Stimulated activated naive CD8-positive, alpha-beta T cell treated with anti-CD3 and anti-CD28 coated beads, Interleukin-15, amount 100 ng/mL, for 72 hours (primary cell): ENCODE results near the gene SUMO2.
"Not testable (repeated sequence)": the region's sequence is repeated elsewhere in the genome, so short reads cannot be mapped to it uniquely, and the experiment has no call there.

ENCODE experiments used
- ATAC-seq: fragments of 150-1000 bp; cut with Tn5 transposase; 2 replicates; pipeline ENCODE4 v1.10.0; 2021; ENCODE audit warnings: mild to moderate bottlenecking, moderate library complexity
- DNase-seq, 2 donors: peaks; one replicate each; pipeline ENCODE4 v3.0.0; 2021 to 2022
- H3K27ac Mint-ChIP-seq, 2 donors: one replicate each; pipeline ENCODE4 v1.8.0; 2022; ENCODE audit warnings: mild to moderate bottlenecking in 2 of 2, mixed read lengths in 2 of 2, moderate library complexity in 2 of 2
- H3K27me3 Mint-ChIP-seq: one replicate; pipeline ENCODE4 v1.8.0; 2022; ENCODE audit warnings: mixed read lengths
- H3K4me1 Mint-ChIP-seq: one replicate; pipeline ENCODE4 v1.8.0; 2022; ENCODE audit warnings: mild to moderate bottlenecking, mixed read lengths
- H3K4me3 Mint-ChIP-seq, 2 donors: one replicate each; pipeline ENCODE4 v1.8.0; 2022; ENCODE audit warnings: mild to moderate bottlenecking in 2 of 2, mixed read lengths in 2 of 2, moderate library complexity in 1 of 2
- H3K9me3 Mint-ChIP-seq, 2 donors: one replicate each; pipeline ENCODE4 v1.8.0; 2022; ENCODE audit warnings: mixed read lengths in 2 of 2

Gene SUMO2

DNA sequence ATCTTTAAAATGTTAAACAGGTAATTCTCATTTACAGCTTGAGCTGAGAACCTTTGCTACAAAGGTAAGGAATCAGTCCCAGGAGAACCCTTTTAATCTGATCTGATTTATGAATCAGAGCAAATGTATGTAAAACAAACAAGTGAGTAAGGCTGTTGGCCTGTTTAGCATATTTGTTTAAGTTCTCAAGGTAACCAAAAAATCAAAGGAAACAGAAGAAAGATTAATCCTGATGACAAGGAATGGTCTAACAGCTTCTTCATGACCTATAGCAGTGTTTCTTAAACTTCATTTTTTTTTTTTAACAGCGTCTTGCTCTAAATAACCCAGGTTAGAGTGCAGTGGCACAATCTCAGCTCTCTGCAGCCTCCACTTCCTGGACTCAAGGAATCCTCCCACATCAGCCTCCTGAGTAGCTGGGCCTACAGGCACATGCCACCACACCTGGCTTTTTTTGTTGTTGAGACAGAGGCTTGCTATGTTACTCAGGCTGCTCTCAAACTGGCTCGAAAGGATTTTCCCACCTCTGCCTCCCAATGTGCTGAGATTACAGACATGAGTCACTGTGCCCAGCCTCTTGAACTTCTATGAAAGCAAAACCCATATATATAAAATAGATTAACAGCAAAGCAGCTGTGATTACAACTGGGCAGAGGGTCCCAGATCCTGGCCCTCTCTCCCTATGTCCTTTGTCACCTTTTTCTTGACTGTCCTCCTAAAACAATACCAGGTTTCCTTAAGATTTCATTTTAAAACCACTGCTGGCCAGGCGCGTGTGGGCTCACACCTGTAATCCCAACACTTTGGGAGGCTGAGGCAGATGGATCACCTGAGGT is 23.3 kb downstream of the SUMO2 start:
- ATAC-seq = no peak
- Mint-ChIP-seq H3K4me3 (no peak overlapping the region), H3K27me3 (no peaks in the 10 kb centered on the region), H3K27ac (no peak overlapping the region), H3K9me3 (no peaks in the 10 kb centered on the region), H3K4me1 (peaks cover 20% of the 10 kb centered on the region)
- no peak for DNase-seq

DNA sequence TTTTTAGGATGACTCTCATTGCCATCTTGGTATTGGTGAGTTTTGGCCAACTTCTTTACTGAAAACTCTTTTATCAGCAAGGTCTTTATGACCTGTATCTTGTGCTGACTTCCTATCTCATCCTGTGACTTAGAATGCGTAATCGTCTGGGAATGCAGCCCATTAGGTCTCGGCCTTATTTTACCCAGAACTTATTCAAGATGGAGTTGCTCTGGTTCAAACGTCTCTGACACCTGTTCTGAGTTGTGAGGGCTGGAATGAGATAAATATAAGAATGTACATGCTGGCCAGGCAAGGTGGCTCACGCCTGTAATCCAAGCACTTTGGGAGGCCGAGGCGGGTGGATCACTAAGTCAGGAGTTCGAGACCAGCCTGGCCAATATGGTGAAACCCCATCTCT is 24.3 kb downstream of the SUMO2 start:
- H3K9me3 Mint-ChIP-seq, H3K4me3 Mint-ChIP-seq, ATAC-seq, H3K27me3 Mint-ChIP-seq, DNase-seq: not testable (repeated sequence)
- Mint-ChIP-seq H3K4me1 (peaks cover 22% of the 10 kb centered on the region), H3K27ac (peak overlapping the region in 1 of 2 donors; percentile 33)

- Mint-ChIP-seq H3K4me1 (peaks cover 36% of the 10 kb centered on the region), H3K27ac (no peak overlapping the region), H3K27me3 (no peaks in the 10 kb centered on the region), H3K9me3 (no peaks in the 10 kb centered on the region), H3K4me3 (no peak overlapping the region)
- DNase-seq = no peak
- no peak for ATAC-seq
These were observed 27.6 kb downstream of the SUMO2 start for GRCh38 chr17:75155191-75155601.

GRCh38 chr17:75154195-75155106 is 28.3 kb downstream of the SUMO2 start, which contains the start of gene JPT1:
TSS of gene JPT1 (minus strand) at chr17:75154512. CDS start at chr17:75154397, 115 bp downstream.
- H3K9me3 Mint-ChIP-seq = no peaks in the 10 kb centered on the region
- peak; percentile 96 to 98 for DNase-seq
- H3K27ac Mint-ChIP-seq = peak within 1 kb of the TSS; percentile 90 to 99
- no peaks in the 10 kb centered on the region for H3K27me3 Mint-ChIP-seq
- peaks cover 36% of the 10 kb centered on the region for H3K4me1 Mint-ChIP-seq
- ATAC-seq = peak; percentile 98
- peak within 1 kb of the TSS; percentile 93 to 96 for H3K4me3 Mint-ChIP-seq

- H3K27me3 Mint-ChIP-seq = no peaks in the 10 kb centered on the region
- peaks cover 36% of the 10 kb centered on the region for H3K4me1 Mint-ChIP-seq
- peak overlapping the region; percentile 93 to 96 for H3K4me3 Mint-ChIP-seq
- peak in 1 of 2 donors; percentile 36 for DNase-seq
- H3K9me3 Mint-ChIP-seq = no peaks in the 10 kb centered on the region
- peak; percentile 4 for ATAC-seq
- peak overlapping the region; percentile 90 to 96 for H3K27ac Mint-ChIP-seq
These were observed 29.0 kb downstream of the SUMO2 start for GRCh38 chr17:75153780-75154194.

DNA sequence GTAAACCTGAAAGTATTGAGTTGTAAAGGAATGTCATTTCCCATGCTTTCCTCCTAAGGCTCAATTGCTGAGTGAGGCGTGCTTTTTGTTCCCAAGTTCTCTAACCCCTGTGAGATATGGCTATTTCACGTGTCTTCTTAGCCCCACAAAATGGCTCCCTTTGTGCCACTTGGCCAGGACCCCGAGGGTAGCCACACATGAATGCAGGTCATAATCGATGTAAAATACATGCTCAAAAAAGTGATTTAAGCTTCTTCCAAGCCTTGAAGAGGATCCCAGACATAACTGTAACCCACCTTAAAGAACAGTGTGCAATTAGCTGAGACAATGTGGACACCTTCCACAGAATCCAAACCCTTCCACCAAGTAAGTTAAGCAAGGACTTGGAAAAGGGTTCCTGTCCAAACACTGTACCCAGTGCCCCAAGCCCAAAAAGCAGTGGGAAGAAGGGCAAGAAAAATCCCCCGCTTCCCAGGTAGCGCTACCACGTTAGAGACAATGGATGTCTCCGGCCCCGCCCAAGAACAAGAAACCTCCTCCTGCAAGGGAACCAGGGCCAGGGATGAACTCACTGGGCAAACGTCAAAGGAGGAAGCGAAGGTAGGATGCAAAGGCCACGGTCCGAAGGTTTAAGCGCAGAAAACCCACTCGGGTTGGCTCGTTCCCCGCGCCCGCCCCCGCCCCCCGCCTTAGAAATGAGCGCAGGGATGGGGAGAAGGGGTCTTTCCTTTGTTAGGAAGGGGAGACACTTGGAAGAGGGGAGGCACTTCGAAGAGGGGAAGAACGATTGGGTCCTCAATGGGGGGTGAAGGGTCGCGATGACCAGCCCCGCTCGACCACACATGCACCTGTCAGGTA is 29.6 kb downstream of the SUMO2 start:
- H3K4me3 Mint-ChIP-seq = peak overlapping the region; percentile 93 to 96
- H3K9me3 Mint-ChIP-seq = no peaks in the 10 kb centered on the region
- H3K27ac Mint-ChIP-seq = peak overlapping the region; percentile 90 to 96
- ATAC-seq = no peak
- no peaks in the 10 kb centered on the region for H3K27me3 Mint-ChIP-seq
- H3K4me1 Mint-ChIP-seq = peaks cover 36% of the 10 kb centered on the region
- no peak for DNase-seq

DNA sequence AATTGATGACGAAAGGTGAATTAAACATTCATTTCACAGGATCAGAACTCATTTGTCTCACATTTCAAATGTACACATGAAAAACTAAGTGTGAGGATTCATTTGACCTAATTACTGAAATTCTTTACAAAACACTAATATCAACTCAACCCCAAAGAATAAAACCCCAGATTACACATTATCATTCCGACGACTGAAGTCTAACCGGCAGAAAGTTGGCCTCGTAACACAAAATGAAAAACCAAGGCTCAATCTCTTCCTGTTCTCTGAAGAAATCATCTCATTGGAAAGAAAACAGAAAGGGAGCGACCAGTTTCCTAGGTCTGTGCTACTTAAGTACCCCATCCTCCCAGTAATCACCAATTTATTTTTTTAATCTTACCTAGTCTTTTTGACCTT is 30.2 kb downstream of the SUMO2 start:
- peak overlapping the region; percentile 93 to 96 for H3K4me3 Mint-ChIP-seq

GRCh38 chr17:75151930-75152329 is 30.8 kb downstream of the SUMO2 start:
- Mint-ChIP-seq H3K4me3 (peak overlapping the region in 1 of 2 donors; percentile 93), H3K4me1 (peaks cover 28% of the 10 kb centered on the region), H3K27me3 (no peaks in the 10 kb centered on the region), H3K27ac (no peak overlapping the region), H3K9me3 (no peaks in the 10 kb centered on the region)
- ATAC-seq = no peak
- DNase-seq = no peak

More for the DNA sequence above, 30.2 kb downstream of the SUMO2 start:
- Mint-ChIP-seq H3K27ac (peak overlapping the region; percentile 2 to 77), H3K27me3 (no peaks in the 10 kb centered on the region), H3K9me3 (no peaks in the 10 kb centered on the region), H3K4me1 (peaks cover 33% of the 10 kb centered on the region)
- DNase-seq (no peak), ATAC-seq (no peak)

DNA sequence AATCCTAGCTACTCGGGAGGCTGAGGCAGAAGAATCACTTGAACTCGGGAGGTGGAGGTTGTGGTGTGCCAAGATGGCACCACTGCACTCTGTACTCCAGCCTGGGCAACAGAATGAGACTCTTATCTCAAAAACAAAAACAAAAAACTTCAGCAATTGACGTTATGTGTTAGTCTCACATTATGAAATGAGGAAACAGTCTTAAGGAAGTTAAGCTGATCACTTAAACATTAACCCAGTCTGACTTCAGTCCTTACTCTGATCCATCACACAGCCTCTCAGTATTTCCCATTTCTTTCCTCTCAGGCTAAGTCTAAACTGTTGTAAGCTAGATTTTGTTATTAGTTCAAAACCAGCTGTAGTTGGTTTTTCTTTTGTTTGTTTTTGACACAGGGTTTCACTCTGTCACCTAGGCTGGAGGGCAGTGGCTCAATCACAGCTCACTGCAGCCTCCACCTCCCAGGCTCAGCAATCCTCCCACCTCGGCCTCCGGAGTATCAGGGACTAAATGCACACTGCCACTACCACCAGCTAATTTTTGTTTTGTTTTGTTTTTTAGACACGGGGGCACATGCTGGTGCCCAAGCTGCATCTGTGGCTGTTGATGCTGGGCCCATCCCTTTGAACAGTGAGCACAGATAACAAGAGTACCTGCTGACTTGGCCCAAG is 34.7 kb downstream of the SUMO2 start:
- ATAC-seq (no peak), DNase-seq (no peak)
- Mint-ChIP-seq H3K27me3 (no peaks in the 10 kb centered on the region), H3K27ac (no peak overlapping the region), H3K4me1 (peaks cover 11% of the 10 kb centered on the region), H3K4me3 (no peak overlapping the region), H3K9me3 (no peaks in the 10 kb centered on the region)

DNA sequence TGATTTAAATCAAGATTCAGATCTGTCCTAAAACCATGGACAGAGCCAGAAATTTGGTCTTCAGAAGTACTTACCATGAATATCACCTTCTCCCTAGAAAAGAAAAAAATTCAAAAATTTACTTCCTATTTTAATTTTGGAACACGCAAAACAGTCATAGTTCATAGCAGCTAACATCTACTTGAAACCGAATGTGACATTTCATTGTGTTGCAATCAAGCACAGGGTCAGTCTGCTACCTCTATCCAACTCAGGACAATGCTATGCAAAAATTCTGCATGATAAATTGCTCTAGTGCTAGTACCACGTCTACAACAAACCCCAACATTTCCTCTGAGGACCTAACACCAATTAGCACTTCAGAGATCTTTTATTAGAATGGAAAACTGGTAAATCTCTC is 36.2 kb downstream of the SUMO2 start:
- no peaks in the 10 kb centered on the region for H3K27me3 Mint-ChIP-seq
- DNase-seq (no peak), ATAC-seq (no peak)
- H3K27ac Mint-ChIP-seq = peak overlapping the region in 1 of 2 donors; percentile 63
- H3K4me1 Mint-ChIP-seq = peaks cover 3% of the 10 kb centered on the region
- no peak overlapping the region for H3K4me3 Mint-ChIP-seq
- H3K9me3 Mint-ChIP-seq = no peaks in the 10 kb centered on the region

DNA sequence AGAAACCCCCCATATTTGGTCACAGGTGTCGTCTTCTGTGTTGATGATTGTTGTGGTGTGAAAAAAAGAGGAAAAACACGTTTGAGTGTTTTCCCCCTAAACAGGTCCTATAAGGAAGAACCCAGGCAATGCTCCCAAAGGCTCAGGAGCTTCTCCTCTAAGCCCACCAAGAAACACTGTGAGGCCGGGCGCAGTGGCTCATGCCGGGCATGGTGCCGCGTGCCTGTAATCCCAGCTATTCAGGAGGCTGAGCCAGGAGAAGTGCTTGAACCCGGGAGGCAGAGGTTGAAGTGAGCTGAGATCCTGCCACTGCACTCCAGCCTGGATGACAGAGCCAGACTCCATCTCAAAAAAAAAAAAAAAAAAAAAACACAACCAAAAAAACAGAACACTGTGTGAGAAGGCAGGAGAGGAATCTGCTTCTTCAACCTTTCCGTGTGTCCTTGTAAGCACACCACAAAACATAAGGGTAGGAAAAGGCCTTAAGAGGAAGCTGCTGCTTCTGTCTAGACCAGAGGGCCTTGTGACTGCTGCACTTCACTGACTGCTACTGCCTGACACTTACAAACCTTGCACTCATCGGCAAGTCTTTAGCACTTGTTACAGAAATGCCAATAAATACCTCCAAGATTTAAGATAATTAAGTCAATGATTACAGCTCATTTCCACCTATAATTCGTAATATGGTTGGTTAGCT is 37.8 kb downstream of the SUMO2 start:
- no peak for DNase-seq
- H3K4me3 Mint-ChIP-seq = no peak overlapping the region
- H3K27ac Mint-ChIP-seq = no peak overlapping the region
- no peak for ATAC-seq
- no peaks in the 10 kb centered on the region for H3K27me3 Mint-ChIP-seq
- no peaks in the 10 kb centered on the region for H3K9me3 Mint-ChIP-seq
- peaks cover 10% of the 10 kb centered on the region for H3K4me1 Mint-ChIP-seq

DNA sequence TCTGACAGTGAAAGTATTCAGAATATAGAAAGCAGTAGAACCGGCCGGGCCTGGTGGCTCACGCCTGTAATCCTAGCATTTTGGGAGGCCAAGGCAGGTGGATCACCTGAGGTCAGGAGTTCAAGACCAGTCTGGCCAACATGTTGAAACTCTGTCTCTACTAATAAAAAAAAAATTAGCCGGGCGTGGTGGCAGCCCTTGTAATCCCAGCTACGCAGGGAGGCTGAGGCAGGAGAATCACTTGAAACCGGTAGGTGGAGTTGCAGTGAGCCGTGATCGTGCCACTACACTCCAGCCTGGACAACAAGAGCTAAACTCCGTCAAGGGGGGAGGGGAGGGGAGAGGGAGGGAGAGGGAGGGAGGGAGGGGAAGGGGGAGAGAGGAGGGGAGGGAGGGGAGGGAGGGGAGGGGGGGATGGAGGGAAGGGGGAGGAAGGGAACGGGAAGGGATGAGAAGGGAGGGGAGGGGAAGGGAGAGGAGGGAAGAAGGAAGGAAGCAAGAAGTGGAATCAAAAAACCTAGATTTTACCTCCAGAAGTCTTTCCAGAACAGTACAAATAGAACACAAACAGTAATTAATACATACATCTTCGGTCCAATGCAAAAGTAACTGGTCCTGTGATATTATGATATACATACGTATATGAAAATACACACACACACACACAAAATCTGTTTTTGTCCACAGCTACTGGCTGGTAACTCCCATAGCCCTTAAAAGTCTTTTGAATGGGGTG is 40.4 kb downstream of the SUMO2 start:
- H3K27ac Mint-ChIP-seq = no peak overlapping the region
- H3K27me3 Mint-ChIP-seq = no peaks in the 10 kb centered on the region
- H3K9me3 Mint-ChIP-seq = no peaks in the 10 kb centered on the region
- H3K4me3 Mint-ChIP-seq = no peak overlapping the region
- peaks cover 10% of the 10 kb centered on the region for H3K4me1 Mint-ChIP-seq
- ATAC-seq (no peak), DNase-seq (no peak)

GRCh38 chr17:75138519-75138918 is 44.2 kb downstream of the SUMO2 start:
- Mint-ChIP-seq H3K27me3 (no peaks in the 10 kb centered on the region), H3K9me3 (no peaks in the 10 kb centered on the region), H3K4me1 (peaks cover 10% of the 10 kb centered on the region), H3K27ac (no peak overlapping the region), H3K4me3 (no peak overlapping the region)
- ATAC-seq (no peak), DNase-seq (no peak)
